Mesenchymal stem cell (in vitro differentiated cells and primary cell): Measurements from ENCODE around the gene GRM5.

ENCODE experiments used
- DNase-seq: peaks from one replicate; pipeline ENCODE4 v3.0.0-alpha.2; 2013
- H2AFZ ChIP-seq: one replicate; pipeline ENCODE4 v1.6.1; 2013; ENCODE audit warnings: low read depth, mild to moderate bottlenecking, control low read depth, inconsistent platforms, low read length, moderate library complexity
- H2AK5ac ChIP-seq: 2 replicates; pipeline ENCODE4 v1.6.1; 2013; ENCODE audit warnings: low read length, moderate library complexity, mild to moderate bottlenecking, inconsistent platforms; ENCODE audit not compliant: severe bottlenecking
- H2BK120ac ChIP-seq: one replicate; pipeline ENCODE4 v1.6.1; 2013; ENCODE audit warnings: low read depth, mild to moderate bottlenecking, inconsistent platforms, low read length, moderate library complexity
- H2BK12ac ChIP-seq, 2 experiments: one replicate each; pipeline ENCODE4 v1.6.1; 2013; ENCODE audit warnings: inconsistent platforms in 2 of 2, low read length in 2 of 2, mild to moderate bottlenecking in 2 of 2, moderate library complexity in 2 of 2, control low read depth in 1 of 2
- H2BK15ac ChIP-seq: one replicate; pipeline ENCODE4 v1.6.1; 2013; ENCODE audit warnings: mild to moderate bottlenecking, low read depth, inconsistent platforms; ENCODE audit not compliant: poor library complexity, severe bottlenecking
- H2BK5ac ChIP-seq: 2 replicates; pipeline ENCODE4 v1.6.1; 2013; ENCODE audit warnings: low read depth, mild to moderate bottlenecking, low read length, control low read depth, inconsistent platforms; ENCODE audit not compliant: poor library complexity, severe bottlenecking
- H3K14ac ChIP-seq, 2 experiments: one replicate each; pipeline ENCODE4 v1.6.1; 2013; ENCODE audit warnings: inconsistent platforms in 2 of 2, low read length in 2 of 2, control low read depth in 1 of 2, mild to moderate bottlenecking in 1 of 2, moderate library complexity in 1 of 2
- H3K18ac ChIP-seq, 2 experiments: one replicate each; pipeline ENCODE4 v1.6.1; 2013; ENCODE audit warnings: inconsistent platforms in 2 of 2, low read length in 2 of 2, control low read depth in 1 of 2, low read depth in 1 of 2, mild to moderate bottlenecking in 1 of 2
- H3K23ac ChIP-seq, 2 experiments: one replicate each; pipeline ENCODE4 v1.6.1; 2013; ENCODE audit warnings: inconsistent platforms in 2 of 2, low read length in 2 of 2, mild to moderate bottlenecking in 2 of 2, moderate library complexity in 2 of 2, control low read depth in 1 of 2
- H3K27ac ChIP-seq: 2 replicates; pipeline ENCODE4 v1.5.1; 2013; ENCODE audit warnings: mild to moderate bottlenecking, moderate library complexity, low read length, control low read depth, inconsistent platforms; ENCODE audit not compliant: poor library complexity, severe bottlenecking
- H3K27me3 ChIP-seq, 2 experiments: 2 replicates each; pipeline versions ENCODE4 v1.6.1 to v1.7.0; 2013; ENCODE audit warnings: low read length in 2 of 2, mild to moderate bottlenecking in 2 of 2, moderate library complexity in 2 of 2, control low read depth in 1 of 2, inconsistent platforms in 1 of 2; ENCODE audit not compliant: control insufficient read depth in 1 of 2, insufficient read depth in 1 of 2
- H3K36me3 ChIP-seq, 2 experiments: 2 replicates each; pipeline versions ENCODE4 v1.6.1 to v1.7.0; 2013; ENCODE audit warnings: low read length in 2 of 2, control low read depth in 1 of 2, inconsistent platforms in 1 of 2, low read depth in 1 of 2, mild to moderate bottlenecking in 1 of 2; ENCODE audit not compliant: insufficient read depth in 2 of 2, control insufficient read depth in 1 of 2
- H3K4ac ChIP-seq, 2 experiments: one replicate each; pipeline ENCODE4 v1.6.1; 2013; ENCODE audit warnings: inconsistent platforms in 2 of 2, low read length in 2 of 2, mild to moderate bottlenecking in 2 of 2, moderate library complexity in 2 of 2, control low read depth in 1 of 2, low read depth in 1 of 2
- H3K4me1 ChIP-seq: 2 replicates; pipeline ENCODE4 v1.6.1; 2013; ENCODE audit warnings: low read depth, low read length, control low read depth; ENCODE audit not compliant: control insufficient read depth, insufficient read depth
- H3K4me2 ChIP-seq: 2 replicates; pipeline ENCODE4 v1.6.1; 2013; ENCODE audit warnings: low read length, mild to moderate bottlenecking, inconsistent platforms; ENCODE audit not compliant: poor library complexity, severe bottlenecking
- H3K4me3 ChIP-seq, 2 experiments: 2 replicates each; pipeline versions ENCODE4 v1.5.1 to v1.7.0; 2013; ENCODE audit warnings: low read length in 2 of 2, mild to moderate bottlenecking in 2 of 2, control low read depth in 1 of 2, low read depth in 1 of 2; ENCODE audit not compliant: insufficient read depth in 1 of 2
- H3K79me1 ChIP-seq: replicated peaks from 2 replicates; pipeline ENCODE4 v1.6.1; 2013; ENCODE audit warnings: mild to moderate bottlenecking, control low read depth, low read length, inconsistent platforms; ENCODE audit not compliant: poor library complexity, severe bottlenecking
- H3K9ac ChIP-seq: 2 replicates; pipeline ENCODE4 v1.7.0; 2013; ENCODE audit warnings: mild to moderate bottlenecking, low read length, moderate library complexity
- H3K9me3 ChIP-seq: 2 replicates; pipeline ENCODE4 v1.7.0; 2013; ENCODE audit warnings: mild to moderate bottlenecking, low read length; ENCODE audit not compliant: control insufficient read depth
- H4K8ac ChIP-seq: one replicate; pipeline ENCODE4 v1.6.1; 2013; ENCODE audit warnings: inconsistent platforms, mild to moderate bottlenecking, low read length, moderate library complexity
- H4K91ac ChIP-seq: one replicate; pipeline ENCODE4 v1.6.1; 2013; ENCODE audit warnings: mild to moderate bottlenecking, low read length, inconsistent platforms
- WGBS: methylation state at CpG from one replicate; pipeline ENCODE4 v1.1.7; 2013; ENCODE audit warnings: mixed read lengths; 5-methylcytosine and 5-hydroxymethylcytosine counted together

Gene GRM5

DNA sequence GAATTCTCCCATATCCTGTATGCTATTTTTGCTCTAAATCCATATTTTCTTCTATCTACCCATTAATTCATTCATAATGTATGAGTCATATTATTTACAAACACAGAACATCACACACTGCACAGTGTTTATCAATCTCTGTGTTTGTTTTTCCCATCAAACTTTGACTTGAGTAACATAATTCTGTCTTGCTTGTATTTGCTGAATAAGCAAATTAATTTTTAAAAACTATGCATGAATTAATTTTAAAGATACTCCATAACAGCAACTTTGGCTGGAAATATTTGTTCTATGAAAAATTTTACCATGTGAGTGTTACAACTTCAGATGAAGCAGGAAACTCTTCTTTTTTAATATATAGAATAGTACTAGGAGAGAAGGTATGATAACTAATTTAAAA, 275.6 kb downstream of the GRM5 start:
- Histone ChIP-seq H2AFZ (no peak overlapping the region), H3K9ac (no peak overlapping the region), H4K91ac (no peak overlapping the region), H2BK120ac (no peak overlapping the region), H3K4me1 (no peaks in the 10 kb centered on the region), H2BK5ac (no peak overlapping the region), H3K36me3 (no peaks in the 10 kb centered on the region), H3K79me1 (no peaks in the 10 kb centered on the region), H3K27me3 (no peaks in the 10 kb centered on the region), H3K9me3 (no peaks in the 10 kb centered on the region), H3K14ac (no peak overlapping the region), H3K27ac (no peak overlapping the region), H2BK12ac (no peak overlapping the region), H2AK5ac (no peak overlapping the region), H2BK15ac (no peak overlapping the region), H3K18ac (no peak overlapping the region), H3K4me2 (no peak overlapping the region), H3K4me3 (no peak overlapping the region), H4K8ac (no peak overlapping the region), H3K4ac (no peak overlapping the region), H3K23ac (no peak overlapping the region)
- DNase-seq, result no peak

DNA sequence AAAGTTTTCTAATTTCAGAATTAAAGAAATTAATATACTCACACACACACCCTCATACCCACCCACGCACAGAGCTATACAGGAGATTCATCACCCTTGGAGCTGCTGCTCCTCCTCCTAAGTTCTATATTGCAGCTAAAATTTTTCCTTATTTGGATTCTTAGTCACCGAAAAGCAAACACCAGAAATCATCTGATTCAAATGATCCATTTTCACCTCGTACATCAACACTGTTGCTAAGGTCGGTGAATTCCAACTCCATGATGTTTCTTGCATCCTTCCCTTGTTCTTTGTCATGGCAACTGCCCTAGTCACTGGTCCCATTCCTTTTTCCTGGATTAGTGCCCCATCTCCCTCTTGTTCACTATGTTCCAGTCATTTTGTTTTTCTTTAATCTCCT, 286.2 kb downstream of the GRM5 start:
- Histone ChIP-seq H3K9me3 (no peaks in the 10 kb centered on the region), H2BK12ac (no peak overlapping the region), H4K91ac (no peak overlapping the region), H3K23ac (no peak overlapping the region), H2AFZ (no peak overlapping the region), H3K27me3 (no peaks in the 10 kb centered on the region), H3K36me3 (no peaks in the 10 kb centered on the region), H3K27ac (no peak overlapping the region), H3K4me2 (no peak overlapping the region), H2BK15ac (no peak overlapping the region), H3K4ac (no peak overlapping the region), H2BK120ac (no peak overlapping the region), H2BK5ac (no peak overlapping the region), H3K14ac (no peak overlapping the region), H3K4me1 (no peaks in the 10 kb centered on the region), H3K79me1 (no peaks in the 10 kb centered on the region), H3K18ac (no peak overlapping the region), H2AK5ac (no peak overlapping the region), H3K9ac (peak overlapping the region; percentile 84), H4K8ac (no peak overlapping the region), H3K4me3 (no peak overlapping the region)
- WGBS, result 69% methylated on average over 4 of the region's 4 CpGs
- no peak for DNase-seq

DNA sequence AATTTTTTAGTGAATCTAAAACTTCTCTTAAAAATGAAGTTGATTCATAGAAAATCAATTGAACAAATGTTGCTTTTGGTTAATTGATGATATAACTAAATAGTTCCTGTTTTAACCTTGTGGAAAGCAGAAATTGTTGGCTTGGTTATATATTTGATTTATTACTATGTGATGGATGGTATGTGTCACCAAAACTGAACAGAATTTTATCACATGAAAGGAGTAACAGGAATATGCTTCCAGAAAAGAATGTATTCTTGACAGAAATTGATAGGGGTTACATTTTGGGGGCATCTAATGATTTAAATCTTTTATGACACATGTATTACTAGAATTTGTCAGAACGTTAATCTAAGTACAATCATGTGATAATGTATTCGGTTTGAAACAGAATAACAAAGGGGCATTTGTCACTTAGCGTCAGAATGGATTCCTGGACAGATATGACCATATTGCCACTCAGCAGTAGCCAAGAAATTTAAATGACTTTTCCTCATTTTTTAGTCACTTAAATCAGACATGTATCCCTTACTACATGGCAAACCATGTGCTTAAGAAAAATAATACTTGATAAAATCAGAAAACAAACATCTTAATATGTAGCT, 295.2 kb downstream of the GRM5 start:
- H3K4me3 ChIP-seq, result no peak overlapping the region
- H3K9me3 ChIP-seq, result peaks cover under 1% of the 10 kb centered on the region
- H3K4ac ChIP-seq, result no peak overlapping the region
- H3K18ac ChIP-seq, result no peak overlapping the region
- H3K79me1 ChIP-seq, result no peaks in the 10 kb centered on the region
- no peak overlapping the region for H3K27ac ChIP-seq
- no peak overlapping the region for H2BK15ac ChIP-seq
- no peaks in the 10 kb centered on the region for H3K27me3 ChIP-seq
- H4K91ac ChIP-seq, result no peak overlapping the region
- no peak overlapping the region for H2BK12ac ChIP-seq
- H2BK120ac ChIP-seq, result no peak overlapping the region
- 76% methylated on average over 3 of the region's 3 CpGs for WGBS
- H3K14ac ChIP-seq, result no peak overlapping the region
- H2BK5ac ChIP-seq, result no peak overlapping the region
- no peaks in the 10 kb centered on the region for H3K4me1 ChIP-seq
- H3K36me3 ChIP-seq, result no peaks in the 10 kb centered on the region
- H3K9ac ChIP-seq, result no peak overlapping the region
- no peak overlapping the region for H3K23ac ChIP-seq
- H2AK5ac ChIP-seq, result no peak overlapping the region
- no peak overlapping the region for H4K8ac ChIP-seq
- DNase-seq, result no peak
- no peak overlapping the region for H2AFZ ChIP-seq
- H3K4me2 ChIP-seq, result no peak overlapping the region

DNA sequence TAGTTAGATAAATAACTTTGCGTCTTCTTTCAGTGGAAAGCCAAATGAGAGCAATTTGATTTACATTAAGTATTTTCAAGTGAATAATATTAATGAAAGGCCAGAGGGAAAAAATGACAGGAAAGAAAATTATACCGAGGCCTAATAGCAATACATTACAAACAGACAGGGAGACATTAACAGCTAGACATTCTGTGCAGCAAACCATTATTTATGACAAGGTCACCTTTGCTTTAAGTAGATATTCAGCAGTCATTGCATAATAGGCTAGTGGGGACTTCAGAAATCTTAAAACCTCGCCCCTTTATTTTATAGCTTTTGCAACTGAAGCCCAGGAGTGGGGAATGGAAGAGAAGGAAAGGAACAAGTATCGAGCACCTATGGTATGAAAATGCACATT, 321.6 kb downstream of the GRM5 start:
- H3K4me1 ChIP-seq, result no peaks in the 10 kb centered on the region
- WGBS, result 51% methylated on average over 2 of the region's 4 CpGs

More for the DNA sequence above, 321.6 kb downstream of the GRM5 start:
- Histone ChIP-seq H2BK12ac (no peak overlapping the region), H3K4me3 (no peak overlapping the region), H4K8ac (no peak overlapping the region), H2BK5ac (no peak overlapping the region), H2AK5ac (no peak overlapping the region), H3K9me3 (no peaks in the 10 kb centered on the region), H2AFZ (no peak overlapping the region), H3K18ac (no peak overlapping the region), H2BK120ac (no peak overlapping the region), H3K27me3 (no peaks in the 10 kb centered on the region), H3K4ac (no peak overlapping the region), H3K27ac (no peak overlapping the region), H3K4me2 (no peak overlapping the region), H3K23ac (no peak overlapping the region), H4K91ac (no peak overlapping the region), H2BK15ac (no peak overlapping the region), H3K14ac (no peak overlapping the region), H3K36me3 (no peaks in the 10 kb centered on the region), H3K79me1 (no peaks in the 10 kb centered on the region), H3K9ac (no peak overlapping the region)
- DNase-seq, result no peak
